Natural killer cell (primary cell): ENCODE data around the gene TMEM217. TPM values are rescaled to one million over a fixed set of nuclear protein-coding genes. Genes with fewer than 3 reads are reported as not detected.

ENCODE experiments used
- ATAC-seq, 3 donors: fragments of 150-1000 bp in 2 of 3; fragments of 200-7000 bp in 1 of 3; cut with Tn5 transposase; 1 replicate in 1 of 3; 2 replicates in 2 of 3; pipeline ENCODE4 v1.10.0; 2021; ENCODE audit warnings: mild to moderate bottlenecking in 2 of 3, moderate library complexity in 2 of 3
- DNase-seq, 2 donors: peaks; one replicate each; pipeline versions ENCODE4 v3.0.0 to v3.0.0-alpha.2; 2013 to 2021; ENCODE audit warnings: mixed read lengths in 1 of 2
- H3K27ac ChIP-seq: one replicate; pipeline ENCODE4 v1.5.1; 2013; ENCODE audit warnings: mild to moderate bottlenecking, low read length
- H3K27me3 ChIP-seq: one replicate; pipeline ENCODE4 v1.6.1; 2013; ENCODE audit warnings: low read length; ENCODE audit not compliant: control insufficient read depth, insufficient read depth
- H3K36me3 ChIP-seq: one replicate; pipeline ENCODE4 v1.6.1; 2013; ENCODE audit warnings: low read length; ENCODE audit not compliant: control insufficient read depth, insufficient read depth
- H3K4me1 ChIP-seq: one replicate; pipeline ENCODE4 v1.6.1; 2013; ENCODE audit warnings: low read length; ENCODE audit not compliant: control insufficient read depth, insufficient read depth
- H3K4me3 ChIP-seq: one replicate; pipeline ENCODE4 v1.5.1; 2013; ENCODE audit warnings: low read length
- H3K9me3 ChIP-seq: one replicate; pipeline ENCODE4 v1.6.1; 2013; ENCODE audit warnings: low read length; ENCODE audit not compliant: control insufficient read depth, insufficient read depth
- H3K27ac Mint-ChIP-seq, 2 donors: one replicate each; pipeline ENCODE4 v1.8.0; 2022; ENCODE audit warnings: mild to moderate bottlenecking in 2 of 2, mixed read lengths in 2 of 2, moderate library complexity in 1 of 2
- H3K27me3 Mint-ChIP-seq, 2 donors: one replicate each; pipeline ENCODE4 v1.8.0; 2022; ENCODE audit warnings: low read depth in 2 of 2, mixed read lengths in 2 of 2
- H3K36me3 Mint-ChIP-seq: one replicate; pipeline ENCODE4 v1.8.0; 2022; ENCODE audit warnings: mixed read lengths
- H3K4me1 Mint-ChIP-seq, 2 donors: one replicate each; pipeline ENCODE4 v1.8.0; 2022; ENCODE audit warnings: mixed read lengths in 2 of 2
- H3K4me3 Mint-ChIP-seq: one replicate; pipeline ENCODE4 v1.8.0; 2022; ENCODE audit warnings: mild to moderate bottlenecking, moderate library complexity, mixed read lengths
- H3K9me3 Mint-ChIP-seq, 2 donors: one replicate each; pipeline ENCODE4 v1.8.0; 2022; ENCODE audit warnings: mixed read lengths in 2 of 2
- WGBS: methylation state at CpG from one replicate; pipeline ENCODE4 v1.1.7; 2013; ENCODE audit warnings: missing lambda C conversion rate; ENCODE audit not compliant: insufficient coverage; 5-methylcytosine and 5-hydroxymethylcytosine counted together
- intact Hi-C: fragments of 100-400 bp; cut with micrococcal nuclease; formaldehyde crosslinking; loops from one replicate; pipeline ENCODE4 v1.14.2; 2022
- total RNA-seq, 4 donors: library from RNA; stranded (reverse); fragments of 120-200 nt in 1 of 4; gene quantifications; one replicate each; pipeline versions ENCODE4 v1.2.3 to v1.2.4, GENCODE V29; 2013 to 2022
- TF ChIP-seq, protein P1 (sequence below): fragments of 200-600 bp; IDR thresholded peaks from one replicate; pipeline ENCODE4 v1.8.0; 2022; ENCODE audit warnings: antibody characterized with exemption

TMEM217 gene
- total RNA-seq, 3 donors from 2014 or later (not counting 1 experiment from before 2014, with no cell fraction given) = 0.75 to 2.1 (median 0.75) TPM

DNA sequence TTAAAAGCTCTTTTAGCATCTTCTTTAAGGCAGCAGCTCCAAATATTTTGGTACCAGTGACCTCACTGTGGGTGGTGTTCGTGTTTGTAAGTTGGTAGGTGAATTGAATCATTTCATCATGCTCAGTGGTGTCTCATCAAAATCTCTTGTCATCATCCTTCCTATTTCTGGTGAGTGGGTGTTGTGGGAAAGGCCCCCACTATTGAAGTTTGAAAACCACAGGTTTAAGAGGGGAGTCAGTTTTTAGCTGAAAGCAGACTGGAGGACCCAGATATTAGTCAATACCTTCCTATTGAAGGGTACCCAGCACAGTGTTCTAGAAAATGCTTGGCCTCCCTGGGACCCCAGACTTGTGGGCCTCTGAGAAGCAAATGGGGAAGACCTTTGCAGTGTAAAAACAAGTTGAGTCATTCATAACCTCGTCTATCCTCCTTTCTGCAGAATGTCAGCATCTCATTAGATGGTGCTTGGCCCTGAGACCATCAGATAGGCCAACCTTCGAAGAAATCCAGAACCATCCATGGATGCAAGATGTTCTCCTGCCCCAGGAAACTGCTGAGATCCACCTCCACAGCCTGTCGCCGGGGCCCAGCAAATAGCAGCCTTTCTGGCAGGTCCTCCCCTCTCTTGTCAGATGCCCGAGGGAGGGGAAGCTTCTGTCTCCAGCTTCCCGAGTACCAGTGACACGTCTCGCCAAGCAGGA lies 84.3 kb downstream of the TMEM217 start:
- Mint-ChIP-seq H3K4me1 (peaks cover 72 to 75% of the 10 kb centered on the region in 2 donors), H3K27ac (peak overlapping the region; percentile 95 to 99), H3K36me3 (peaks cover 33% of the 10 kb centered on the region), H3K4me3 (peak overlapping the region; percentile 99), H3K27me3 (no peaks in the 10 kb centered on the region), H3K9me3 (no peaks in the 10 kb centered on the region)
- peaks cover 45% of the 10 kb centered on the region for H3K36me3 ChIP-seq
- peak overlapping the region; percentile 92 for H3K4me3 ChIP-seq
- H3K4me1 ChIP-seq = peaks cover 60% of the 10 kb centered on the region
- intact Hi-C loops = loop anchor here (5.0 to 10.0 kb wide), 2 partner anchors 71 to 579 kb away; partner anchors contain the start of gene SRSF3
- ATAC-seq (peak in 1 of 3 donors; percentile 3), DNase-seq (peak in 1 of 2 donors; percentile 55)
- no peaks in the 10 kb centered on the region for H3K9me3 ChIP-seq
- TF ChIP-seq, protein P1, sequence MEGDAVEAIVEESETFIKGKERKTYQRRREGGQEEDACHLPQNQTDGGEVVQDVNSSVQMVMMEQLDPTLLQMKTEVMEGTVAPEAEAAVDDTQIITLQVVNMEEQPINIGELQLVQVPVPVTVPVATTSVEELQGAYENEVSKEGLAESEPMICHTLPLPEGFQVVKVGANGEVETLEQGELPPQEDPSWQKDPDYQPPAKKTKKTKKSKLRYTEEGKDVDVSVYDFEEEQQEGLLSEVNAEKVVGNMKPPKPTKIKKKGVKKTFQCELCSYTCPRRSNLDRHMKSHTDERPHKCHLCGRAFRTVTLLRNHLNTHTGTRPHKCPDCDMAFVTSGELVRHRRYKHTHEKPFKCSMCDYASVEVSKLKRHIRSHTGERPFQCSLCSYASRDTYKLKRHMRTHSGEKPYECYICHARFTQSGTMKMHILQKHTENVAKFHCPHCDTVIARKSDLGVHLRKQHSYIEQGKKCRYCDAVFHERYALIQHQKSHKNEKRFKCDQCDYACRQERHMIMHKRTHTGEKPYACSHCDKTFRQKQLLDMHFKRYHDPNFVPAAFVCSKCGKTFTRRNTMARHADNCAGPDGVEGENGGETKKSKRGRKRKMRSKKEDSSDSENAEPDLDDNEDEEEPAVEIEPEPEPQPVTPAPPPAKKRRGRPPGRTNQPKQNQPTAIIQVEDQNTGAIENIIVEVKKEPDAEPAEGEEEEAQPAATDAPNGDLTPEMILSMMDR = no peak
- no peaks in the 10 kb centered on the region for H3K27me3 ChIP-seq
- WGBS = 30% methylated on average over 9 of the region's 9 CpGs
- peak overlapping the region; percentile 59 for H3K27ac ChIP-seq

DNA sequence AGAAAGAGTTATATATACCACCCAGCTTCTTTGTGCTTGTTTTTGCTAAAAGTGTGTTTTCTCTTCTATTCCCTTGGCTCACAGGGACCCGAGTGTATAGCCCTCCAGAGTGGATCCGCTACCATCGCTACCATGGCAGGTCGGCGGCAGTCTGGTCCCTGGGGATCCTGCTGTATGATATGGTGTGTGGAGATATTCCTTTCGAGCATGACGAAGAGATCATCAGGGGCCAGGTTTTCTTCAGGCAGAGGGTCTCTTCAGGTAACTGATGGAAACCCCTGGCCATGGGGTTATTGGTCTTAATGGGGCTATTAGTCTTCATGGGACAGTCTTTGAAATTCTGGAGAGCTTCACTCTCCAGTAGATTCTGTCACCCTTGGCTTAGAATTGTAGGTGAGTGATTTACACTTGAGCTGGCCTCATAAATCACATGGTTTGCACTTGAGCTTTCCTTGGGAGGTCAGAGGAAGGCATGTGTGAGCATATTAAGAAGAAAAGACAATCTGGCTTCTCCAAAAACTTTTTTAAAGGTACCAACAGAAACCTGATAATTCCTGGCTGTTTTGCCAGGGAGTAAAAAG lies 84.9 kb downstream of the TMEM217 start:
- Mint-ChIP-seq H3K4me1 (peaks cover 73 to 74% of the 10 kb centered on the region in 2 donors), H3K36me3 (peaks cover 33% of the 10 kb centered on the region), H3K9me3 (no peaks in the 10 kb centered on the region), H3K4me3 (peak overlapping the region; percentile 99), H3K27ac (peak overlapping the region; percentile 95 to 99), H3K27me3 (no peaks in the 10 kb centered on the region)
- Histone ChIP-seq H3K9me3 (no peaks in the 10 kb centered on the region), H3K27ac (peak overlapping the region; percentile 59), H3K4me3 (peak overlapping the region; percentile 92), H3K27me3 (no peaks in the 10 kb centered on the region), H3K36me3 (peaks cover 45% of the 10 kb centered on the region), H3K4me1 (peaks cover 59% of the 10 kb centered on the region)
- intact Hi-C loops = loop anchor here (1.0 to 10.0 kb wide), 7 partner anchors 37 to 578 kb away; partner anchors contain the start of genes C6orf89 and SRSF3
- TF ChIP-seq, protein P1 = no peak
- WGBS = 57% methylated on average over 7 of the region's 7 CpGs
- no peak for ATAC-seq
- no peak for DNase-seq

- Mint-ChIP-seq H3K4me3 (peak overlapping the region; percentile 99), H3K9me3 (no peaks in the 10 kb centered on the region), H3K4me1 (peaks cover 64 to 66% of the 10 kb centered on the region in 2 donors), H3K27me3 (no peaks in the 10 kb centered on the region), H3K36me3 (peaks cover 33% of the 10 kb centered on the region), H3K27ac (peak overlapping the region; percentile 95 to 99)
- peak overlapping the region; percentile 92 for H3K4me3 ChIP-seq
- peak; percentile 89 to 94 for DNase-seq
- ATAC-seq = peak; percentile 33 to 58 (median 39)
- peaks cover 45% of the 10 kb centered on the region for H3K36me3 ChIP-seq
- TF ChIP-seq, protein P1 = peak; percentile 85
- no peaks in the 10 kb centered on the region for H3K9me3 ChIP-seq
- WGBS = 1% methylated on average over 16 of the region's 17 CpGs
- H3K4me1 ChIP-seq = peaks cover 51% of the 10 kb centered on the region
- H3K27me3 ChIP-seq = no peaks in the 10 kb centered on the region
- intact Hi-C loops = loop anchor here (1.0 to 10.0 kb wide), 7 partner anchors 38 to 577 kb away; partner anchors contain the start of genes C6orf89 and SRSF3
- H3K27ac ChIP-seq = peak overlapping the region; percentile 75
Measured at GRCh38 chr6:37171970-37172812, 85.8 kb downstream of the TMEM217 start.
